ENCODE results near the gene SLC29A4.

DNA sequence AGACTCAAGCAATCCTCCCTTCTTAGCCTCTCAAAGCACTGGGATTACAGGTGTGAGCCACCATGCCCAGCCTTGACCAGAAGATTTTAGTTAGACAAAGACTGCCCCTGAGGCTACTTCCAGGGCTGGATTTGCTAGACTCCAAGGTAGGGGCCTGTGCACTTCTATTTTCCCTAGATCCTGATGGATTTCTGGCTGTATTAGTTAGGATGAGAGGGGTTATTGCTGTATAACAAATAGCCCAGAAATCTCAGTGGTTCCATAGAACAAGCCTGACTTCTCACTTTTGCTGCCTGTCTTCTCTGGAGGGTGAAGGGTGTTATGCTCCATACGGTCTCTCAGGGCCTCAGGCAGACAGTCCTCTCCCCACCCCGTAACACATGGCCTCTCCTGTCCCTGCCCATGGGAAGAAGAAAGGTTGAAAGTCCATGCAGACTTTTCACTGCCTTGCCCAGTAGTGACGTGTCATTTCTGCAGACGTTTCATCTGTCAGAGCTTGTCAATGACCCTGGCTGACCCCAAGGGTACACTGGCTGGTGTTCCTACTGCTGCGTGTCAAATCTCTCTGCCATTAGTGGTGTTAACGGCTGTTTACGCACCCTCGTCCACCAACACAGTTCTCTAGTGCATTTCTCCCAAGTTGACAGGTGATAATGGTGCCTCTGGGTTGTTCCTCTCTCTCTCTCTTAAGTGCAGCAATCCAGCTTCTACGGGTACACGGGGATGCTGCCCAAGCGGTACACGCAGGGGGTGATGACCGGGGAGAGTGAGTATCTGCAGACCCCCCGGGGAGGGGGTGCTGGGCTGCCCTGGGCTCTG lies 11.6 kb downstream of the SLC29A4 start:
- no peak for TF ChIP-seq CTCF (IDR thresholded peaks at IDR 0.05 in 8 of 11, conservative IDR thresholded peaks at IDR 0.05 in 3 of 11)
- TF ChIP-seq POLR2A (IDR thresholded peaks at IDR 0.05) = no peak
- no peak for TF ChIP-seq POLR2AphosphoS5 (IDR thresholded peaks at IDR 0.05)

All from spleen (tissue), 7 donors.